ENCODE results near the gene HTRA1.

The HTRA1 gene
- 0 to 1.7 (median 0.17) reads per million in 9 experiments for total RNA-seq

DNA sequence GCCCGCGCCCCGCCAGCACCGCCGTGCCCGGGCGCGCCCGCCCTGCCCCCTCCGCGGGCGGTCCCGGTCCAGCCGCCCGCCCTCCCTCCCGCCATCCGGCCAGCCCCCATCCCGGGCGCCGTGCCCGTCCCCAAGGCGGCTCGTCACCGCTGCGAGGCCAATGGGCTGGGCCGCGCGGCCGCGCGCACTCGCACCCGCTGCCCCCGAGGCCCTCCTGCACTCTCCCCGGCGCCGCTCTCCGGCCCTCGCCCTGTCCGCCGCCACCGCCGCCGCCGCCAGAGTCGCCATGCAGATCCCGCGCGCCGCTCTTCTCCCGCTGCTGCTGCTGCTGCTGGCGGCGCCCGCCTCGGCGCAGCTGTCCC, at the start of gene HTRA1:
HTRA1 (plus strand) TSS at position 187 of the 362 bp plus-strand sequence; CDS start at position 287, 100 bp downstream.
- peaks cover 50 to 62% of the 10 kb centered on the region in 2 donors for H3K27me3 Mint-ChIP-seq
- DNase-seq (no peak), ATAC-seq (replicated peaks) (peak; percentile 30)
- peak within 1 kb of the TSS in 1 of 2 donors; percentile 74 for H3K27ac Mint-ChIP-seq
- peak within 1 kb of the TSS; percentile 85 to 88 for H3K4me3 Mint-ChIP-seq
- H3K36me3 Mint-ChIP-seq (ENCODE audit: insufficient read depth), result peaks cover 6% of the 10 kb centered on the region
- H3K4me1 Mint-ChIP-seq (ENCODE audit: low read depth in 2 of 2), result peaks cover 9 to 19% of the 10 kb centered on the region in 2 donors
- H3K9me3 Mint-ChIP-seq, result no peaks in the 10 kb centered on the region

- no peak overlapping the region for H3K4me3 Mint-ChIP-seq
- peaks cover 24 to 39% of the 10 kb centered on the region in 2 donors for H3K4me1 Mint-ChIP-seq (ENCODE audit: low read depth in 2 of 2)
- H3K27ac Mint-ChIP-seq, result peak overlapping the region in 1 of 2 donors; percentile 64
- no peaks in the 10 kb centered on the region for H3K9me3 Mint-ChIP-seq
- H3K36me3 Mint-ChIP-seq (ENCODE audit: insufficient read depth), result peaks cover 22% of the 10 kb centered on the region
- no peak for ATAC-seq (replicated peaks)
- DNase-seq, result no peak
- H3K27me3 Mint-ChIP-seq, result no peaks in the 10 kb centered on the region
Observed at GRCh38 chr10:122413327-122413726, 48.0 kb upstream of the HTRA1 start.

DNA sequence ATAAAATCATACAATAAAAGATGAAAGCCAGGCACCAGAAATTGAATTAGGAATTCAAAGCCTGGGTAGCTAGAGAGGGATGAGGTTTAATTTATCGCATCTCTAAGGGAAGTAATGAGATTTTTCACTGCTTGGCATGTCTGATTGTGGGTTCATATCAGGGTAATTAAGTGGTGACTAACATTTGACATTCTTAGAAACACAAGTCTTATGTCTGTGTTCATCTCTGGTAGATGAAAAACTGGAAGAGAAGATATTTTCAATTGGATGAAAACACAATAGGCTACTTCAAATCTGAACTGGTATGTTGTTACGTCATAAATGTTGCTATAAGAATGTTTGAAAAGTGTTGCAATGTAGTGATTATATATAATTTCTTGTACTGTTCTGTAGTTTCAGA, 43.7 kb upstream of the HTRA1 start:
- ATAC-seq (replicated peaks) (no peak), DNase-seq (no peak)
- peak overlapping the region; percentile 74 to 75 for H3K4me3 Mint-ChIP-seq
- peaks cover 47 to 65% of the 10 kb centered on the region in 2 donors for H3K4me1 Mint-ChIP-seq (ENCODE audit: low read depth in 2 of 2)
- peak overlapping the region; percentile 87 to 91 for H3K27ac Mint-ChIP-seq
- no peaks in the 10 kb centered on the region for H3K27me3 Mint-ChIP-seq
- H3K9me3 Mint-ChIP-seq, result no peaks in the 10 kb centered on the region
- H3K36me3 Mint-ChIP-seq (ENCODE audit: insufficient read depth), result peaks cover 22% of the 10 kb centered on the region

DNA sequence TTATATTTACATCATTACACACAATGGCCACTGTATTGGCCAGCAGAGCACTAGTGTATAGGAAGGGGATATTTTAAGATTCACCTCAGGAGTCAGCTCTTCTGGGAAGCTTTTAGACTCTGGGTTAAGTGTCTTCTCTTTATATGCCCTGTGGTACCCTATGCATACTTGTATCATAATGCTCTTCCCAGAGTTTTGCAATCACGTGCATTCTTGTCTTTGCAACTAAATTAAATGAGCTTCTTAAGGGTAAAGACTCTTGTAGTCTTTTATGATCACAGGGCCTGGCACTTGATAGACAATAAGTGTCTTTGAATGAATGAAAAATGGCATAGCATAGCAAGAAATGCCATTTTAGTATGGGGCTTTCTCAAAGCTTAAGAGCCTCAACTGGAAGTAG, 42.3 kb upstream of the HTRA1 start:
- Mint-ChIP-seq H3K27me3 (no peaks in the 10 kb centered on the region), H3K4me3 (no peak overlapping the region), H3K4me1 (ENCODE audit: low read depth in 2 of 2) (peaks cover 47 to 71% of the 10 kb centered on the region in 2 donors), H3K36me3 (ENCODE audit: insufficient read depth) (peaks cover 22% of the 10 kb centered on the region), H3K27ac (no peak overlapping the region), H3K9me3 (no peaks in the 10 kb centered on the region)
- ATAC-seq (replicated peaks) (no peak), DNase-seq (no peak)

- H3K9me3 Mint-ChIP-seq, result no peaks in the 10 kb centered on the region
- H3K36me3 Mint-ChIP-seq (ENCODE audit: insufficient read depth), result peaks cover 16% of the 10 kb centered on the region
- peaks cover 44 to 74% of the 10 kb centered on the region in 2 donors for H3K4me1 Mint-ChIP-seq (ENCODE audit: low read depth in 2 of 2)
- no peaks in the 10 kb centered on the region for H3K27me3 Mint-ChIP-seq
- ATAC-seq (replicated peaks), result no peak
- H3K4me3 Mint-ChIP-seq, result peak overlapping the region in 1 of 2 donors; percentile 48
- no peak for DNase-seq
- H3K27ac Mint-ChIP-seq, result peak overlapping the region; percentile 92 to 94
Observed at GRCh38 chr10:122419876-122420623, 41.3 kb upstream of the HTRA1 start.

- peak overlapping the region; percentile 48 to 69 for H3K4me3 Mint-ChIP-seq
- no peaks in the 10 kb centered on the region for H3K27me3 Mint-ChIP-seq
- H3K27ac Mint-ChIP-seq, result peak overlapping the region; percentile 92 to 94
- peaks cover 15% of the 10 kb centered on the region for H3K36me3 Mint-ChIP-seq (ENCODE audit: insufficient read depth)
- no peak for ATAC-seq (replicated peaks)
- DNase-seq, result no peak
- peaks cover 42 to 74% of the 10 kb centered on the region in 2 donors for H3K4me1 Mint-ChIP-seq (ENCODE audit: low read depth in 2 of 2)
- no peaks in the 10 kb centered on the region for H3K9me3 Mint-ChIP-seq
Observed at GRCh38 chr10:122420624-122421007, 40.7 kb upstream of the HTRA1 start.

DNA sequence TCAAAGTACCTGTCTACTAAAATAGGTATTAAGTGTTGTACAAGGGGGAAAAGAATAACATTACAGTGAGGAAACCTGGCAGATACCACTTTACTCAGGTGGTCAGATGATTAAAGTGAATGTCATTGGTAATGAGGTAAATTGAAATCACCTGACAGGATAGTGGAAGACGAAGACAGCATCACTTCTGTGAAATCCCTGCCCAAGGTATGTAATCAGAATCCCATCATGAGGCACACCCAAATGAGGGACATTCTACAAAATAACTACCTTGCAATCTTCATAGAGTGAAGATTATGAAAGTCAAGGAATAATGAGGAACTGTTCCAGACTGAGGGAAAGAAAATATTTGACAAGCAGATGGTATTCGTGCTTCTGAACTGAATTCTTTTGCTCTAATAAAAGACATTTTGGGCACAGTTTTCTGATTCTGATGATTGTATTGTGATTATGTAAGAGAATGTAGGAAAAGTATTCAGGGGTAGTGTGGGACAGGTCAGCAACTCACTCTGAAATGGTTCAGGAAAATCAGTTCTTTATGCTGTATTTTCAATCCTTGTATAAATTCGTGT, 40.2 kb upstream of the HTRA1 start:
- Mint-ChIP-seq H3K9me3 (no peaks in the 10 kb centered on the region), H3K27ac (peak overlapping the region; percentile 92 to 94), H3K4me3 (peak overlapping the region; percentile 48 to 69), H3K27me3 (no peaks in the 10 kb centered on the region), H3K4me1 (ENCODE audit: low read depth in 2 of 2) (peaks cover 39 to 69% of the 10 kb centered on the region in 2 donors), H3K36me3 (ENCODE audit: insufficient read depth) (peaks cover 10% of the 10 kb centered on the region)
- ATAC-seq (replicated peaks) (no peak), DNase-seq (no peak)

- H3K27ac Mint-ChIP-seq, result peak overlapping the region; percentile 92 to 94
- no peaks in the 10 kb centered on the region for H3K9me3 Mint-ChIP-seq
- peaks cover 6% of the 10 kb centered on the region for H3K36me3 Mint-ChIP-seq (ENCODE audit: insufficient read depth)
- H3K4me1 Mint-ChIP-seq (ENCODE audit: low read depth in 2 of 2), result peaks cover 35 to 63% of the 10 kb centered on the region in 2 donors
- no peaks in the 10 kb centered on the region for H3K27me3 Mint-ChIP-seq
- H3K4me3 Mint-ChIP-seq, result peak overlapping the region in 1 of 2 donors; percentile 69
- ATAC-seq (replicated peaks) (no peak), DNase-seq (no peak)
Observed at GRCh38 chr10:122421742-122422141, 39.6 kb upstream of the HTRA1 start.

DNA sequence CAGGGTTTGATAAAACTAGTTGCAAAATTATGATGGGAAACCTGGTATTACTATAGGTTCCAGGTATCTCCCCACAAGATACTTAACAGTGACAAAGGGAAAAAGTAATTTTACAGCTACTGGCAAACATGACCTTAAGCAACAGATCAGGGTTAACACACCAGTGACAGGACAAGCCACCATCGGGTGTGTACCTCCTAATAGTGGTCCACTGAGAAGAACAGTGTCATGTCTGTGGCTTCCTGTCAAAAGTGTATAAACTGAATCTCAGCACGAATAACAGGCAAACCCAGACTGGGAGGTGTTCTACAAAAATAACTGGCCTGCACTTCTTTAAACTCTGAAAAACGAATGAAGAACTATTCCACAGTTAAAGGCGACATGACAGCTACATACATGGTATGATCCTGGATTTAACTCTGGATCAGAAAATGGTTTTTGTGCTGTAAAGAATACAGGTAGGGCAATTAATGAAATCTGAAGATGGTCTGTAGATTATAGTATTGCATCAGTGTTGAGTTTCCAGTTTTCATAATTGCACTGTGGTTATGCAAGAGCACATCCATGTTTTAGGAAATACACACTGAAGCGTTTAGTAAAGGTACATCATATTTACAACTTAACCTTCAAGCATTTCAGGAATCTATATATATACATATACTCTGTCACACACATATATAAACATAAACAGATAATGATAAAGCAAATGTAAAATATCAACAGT, 38.9 kb upstream of the HTRA1 start:
- Mint-ChIP-seq H3K27ac (peak overlapping the region; percentile 60 to 92), H3K27me3 (no peaks in the 10 kb centered on the region), H3K36me3 (ENCODE audit: insufficient read depth) (peaks cover 8% of the 10 kb centered on the region), H3K9me3 (no peaks in the 10 kb centered on the region), H3K4me3 (peak overlapping the region; percentile 58 to 69), H3K4me1 (ENCODE audit: low read depth in 2 of 2) (peaks cover 34 to 62% of the 10 kb centered on the region in 2 donors)
- DNase-seq, result peak; percentile 30 to 31 (median 30)
- ATAC-seq (replicated peaks), result peak; percentile 98

- Mint-ChIP-seq H3K27me3 (no peaks in the 10 kb centered on the region), H3K4me1 (ENCODE audit: low read depth in 2 of 2) (peaks cover 27 to 51% of the 10 kb centered on the region in 2 donors), H3K27ac (peak overlapping the region; percentile 57 to 92), H3K9me3 (no peaks in the 10 kb centered on the region), H3K4me3 (peak overlapping the region in 1 of 2 donors; percentile 44), H3K36me3 (ENCODE audit: insufficient read depth) (peaks cover 5% of the 10 kb centered on the region)
- ATAC-seq (replicated peaks), result no peak
- DNase-seq, result no peak
Observed at GRCh38 chr10:122424059-122424458, 37.3 kb upstream of the HTRA1 start.

- DNase-seq (no peak), ATAC-seq (replicated peaks) (no peak)
- H3K36me3 Mint-ChIP-seq (ENCODE audit: insufficient read depth), result peaks cover 19% of the 10 kb centered on the region
- no peaks in the 10 kb centered on the region for H3K27me3 Mint-ChIP-seq
- no peaks in the 10 kb centered on the region for H3K9me3 Mint-ChIP-seq
- peaks cover 13 to 27% of the 10 kb centered on the region in 2 donors for H3K4me1 Mint-ChIP-seq (ENCODE audit: low read depth in 2 of 2)
- H3K27ac Mint-ChIP-seq, result peak overlapping the region; percentile 81 to 89
- no peak overlapping the region for H3K4me3 Mint-ChIP-seq
Observed at GRCh38 chr10:122426829-122427228, 34.5 kb upstream of the HTRA1 start.

- no peaks in the 10 kb centered on the region for H3K27me3 Mint-ChIP-seq
- no peaks in the 10 kb centered on the region for H3K9me3 Mint-ChIP-seq
- peak overlapping the region; percentile 81 to 89 for H3K27ac Mint-ChIP-seq
- DNase-seq (no peak), ATAC-seq (replicated peaks) (no peak)
- H3K4me3 Mint-ChIP-seq, result no peak overlapping the region
- peaks cover 11 to 22% of the 10 kb centered on the region in 2 donors for H3K4me1 Mint-ChIP-seq (ENCODE audit: low read depth in 2 of 2)
- peaks cover 19% of the 10 kb centered on the region for H3K36me3 Mint-ChIP-seq (ENCODE audit: insufficient read depth)
Observed at GRCh38 chr10:122427280-122427679, 34.1 kb upstream of the HTRA1 start.

DNA sequence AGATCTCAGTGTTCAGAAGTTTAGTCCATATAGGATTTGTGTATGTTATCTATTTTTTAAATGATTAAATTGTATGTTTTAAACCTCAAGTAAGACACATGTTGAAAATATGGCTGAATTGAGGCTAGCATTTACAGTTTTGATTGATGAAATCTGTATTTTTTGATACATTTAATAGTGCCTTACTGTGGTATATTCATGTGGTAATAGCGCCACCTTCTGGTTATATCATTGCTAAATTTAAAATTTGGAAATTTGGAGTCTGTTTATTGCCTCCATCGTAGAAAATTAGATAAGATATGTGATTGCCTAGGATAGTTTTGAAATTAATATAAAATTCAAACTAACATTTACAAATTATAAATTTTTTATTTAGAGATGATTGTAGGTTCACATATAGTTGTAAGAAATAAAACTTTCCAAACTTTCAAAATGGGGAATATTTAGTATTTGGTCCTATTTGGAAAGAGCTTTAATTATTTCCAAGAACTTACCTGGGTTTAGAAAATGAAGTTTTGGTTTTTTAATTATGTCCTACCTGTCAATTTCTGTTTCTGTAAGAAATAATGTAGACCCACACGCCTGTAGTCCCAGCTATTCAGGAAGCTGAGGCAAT, 26.0 kb upstream of the HTRA1 start:
- DNase-seq (peak in 2 of 3 experiments; percentile 16 to 33), ATAC-seq (replicated peaks) (peak; percentile 58)
- H3K9me3 Mint-ChIP-seq, result no peaks in the 10 kb centered on the region
- no peaks in the 10 kb centered on the region for H3K27me3 Mint-ChIP-seq
- no peaks in the 10 kb centered on the region for H3K4me1 Mint-ChIP-seq (ENCODE audit: low read depth in 2 of 2)
- no peak overlapping the region for H3K4me3 Mint-ChIP-seq
- peaks cover 5% of the 10 kb centered on the region for H3K36me3 Mint-ChIP-seq (ENCODE audit: insufficient read depth)
- H3K27ac Mint-ChIP-seq, result no peak overlapping the region
